Effector memory CD8-positive, alpha-beta T cell (primary cell): ENCODE data around the gene LRCH3.
"Not testable (repeated sequence)": the region's sequence is repeated elsewhere in the genome, so short reads cannot be mapped to it uniquely, and the experiment has no call there.

ENCODE experiments used
- ATAC-seq: fragments of 150-1000 bp; cut with Tn5 transposase; replicated peaks from 2 replicates; pipeline ENCODE4 v1.10.0; 2021; ENCODE audit warnings: mild to moderate bottlenecking, moderate library complexity
- DNase-seq, 3 experiments: peaks; one replicate each; pipeline ENCODE4 v3.0.0; 2021
- H3K27ac Mint-ChIP-seq, 2 donors: one replicate each; pipeline ENCODE4 v1.8.0; 2022; ENCODE audit warnings: mild to moderate bottlenecking in 2 of 2, mixed read lengths in 2 of 2, moderate library complexity in 2 of 2
- H3K27me3 Mint-ChIP-seq, 2 donors: one replicate each; pipeline ENCODE4 v1.8.0; 2022; ENCODE audit warnings: mixed read lengths in 2 of 2
- H3K36me3 Mint-ChIP-seq: one replicate; pipeline ENCODE4 v1.8.0; 2022; ENCODE audit warnings: mild to moderate bottlenecking, moderate library complexity, mixed read lengths; ENCODE audit not compliant: insufficient read depth
- H3K4me1 Mint-ChIP-seq, 2 donors: one replicate each; pipeline ENCODE4 v1.8.0; 2022; ENCODE audit warnings: low read depth in 2 of 2, mixed read lengths in 2 of 2
- H3K4me3 Mint-ChIP-seq, 2 donors: one replicate each; pipeline ENCODE4 v1.8.0; 2022; ENCODE audit warnings: mild to moderate bottlenecking in 2 of 2, mixed read lengths in 2 of 2, moderate library complexity in 2 of 2
- H3K9me3 Mint-ChIP-seq, 2 donors: one replicate each; pipeline ENCODE4 v1.8.0; 2022; ENCODE audit warnings: mixed read lengths in 2 of 2

The LRCH3 gene

DNA sequence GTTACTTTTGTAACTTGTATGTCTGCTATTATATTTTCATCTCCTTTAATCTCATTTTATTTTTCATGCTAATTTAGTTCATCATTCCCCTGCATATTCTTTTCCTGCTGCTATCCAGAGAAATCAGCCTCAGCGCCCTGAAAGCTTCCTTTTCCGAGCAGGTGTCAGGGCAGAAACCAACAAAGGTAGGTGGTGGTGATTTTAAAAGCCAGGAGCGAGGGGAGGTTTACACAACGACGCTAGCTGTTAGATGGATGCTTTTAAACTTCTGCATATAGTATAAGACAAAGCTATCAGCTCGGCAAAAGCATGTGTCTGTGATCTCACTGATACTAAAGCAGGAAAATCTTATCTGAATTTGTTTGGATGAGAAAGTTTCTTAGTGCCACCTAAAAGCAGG is 75.0 kb downstream of the LRCH3 start:
- no peak for DNase-seq
- no peaks in the 10 kb centered on the region for H3K27me3 Mint-ChIP-seq
- H3K9me3 Mint-ChIP-seq = no peaks in the 10 kb centered on the region
- H3K36me3 Mint-ChIP-seq = peaks cover 38% of the 10 kb centered on the region
- no peak overlapping the region for H3K4me3 Mint-ChIP-seq
- H3K27ac Mint-ChIP-seq = no peak overlapping the region
- ATAC-seq = no peak
- H3K4me1 Mint-ChIP-seq = peaks cover 8% of the 10 kb centered on the region in 2 donors

DNA sequence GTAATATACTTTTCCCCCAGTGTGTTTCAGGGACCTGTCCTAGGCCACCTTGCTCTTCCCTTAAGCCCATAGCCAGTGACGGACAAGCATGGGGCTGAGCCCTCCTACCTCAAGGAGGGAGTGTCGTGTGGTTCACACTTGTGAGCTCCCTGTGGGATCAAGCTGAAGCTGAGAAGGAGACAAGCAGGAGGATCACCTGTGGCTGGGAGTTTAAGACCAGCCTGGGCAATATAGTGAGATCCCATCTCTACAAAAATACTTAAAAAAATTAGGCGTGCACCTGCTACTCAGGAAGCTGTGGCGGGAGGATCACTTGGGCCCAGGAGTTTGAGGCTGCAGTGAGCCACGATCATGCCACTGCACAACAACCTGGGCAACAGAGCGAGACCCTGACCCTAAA is 82.3 kb downstream of the LRCH3 start:
- Mint-ChIP-seq H3K4me3 (no peak overlapping the region), H3K9me3 (no peaks in the 10 kb centered on the region), H3K4me1 (peaks cover 6% of the 10 kb centered on the region in 2 donors), H3K27ac (peak overlapping the region in 1 of 2 donors; percentile 49), H3K36me3 (peaks cover 49% of the 10 kb centered on the region), H3K27me3 (no peaks in the 10 kb centered on the region)
- ATAC-seq (no peak), DNase-seq (no peak)

GRCh38 chr3:197874064-197874463 is 83.0 kb downstream of the LRCH3 start:
- Mint-ChIP-seq H3K4me1 (no peaks in the 10 kb centered on the region), H3K4me3 (no peak overlapping the region), H3K9me3 (no peaks in the 10 kb centered on the region), H3K27me3 (no peaks in the 10 kb centered on the region), H3K27ac (no peak overlapping the region), H3K36me3 (peaks cover 49% of the 10 kb centered on the region)
- ATAC-seq = no peak
- no peak for DNase-seq

DNA sequence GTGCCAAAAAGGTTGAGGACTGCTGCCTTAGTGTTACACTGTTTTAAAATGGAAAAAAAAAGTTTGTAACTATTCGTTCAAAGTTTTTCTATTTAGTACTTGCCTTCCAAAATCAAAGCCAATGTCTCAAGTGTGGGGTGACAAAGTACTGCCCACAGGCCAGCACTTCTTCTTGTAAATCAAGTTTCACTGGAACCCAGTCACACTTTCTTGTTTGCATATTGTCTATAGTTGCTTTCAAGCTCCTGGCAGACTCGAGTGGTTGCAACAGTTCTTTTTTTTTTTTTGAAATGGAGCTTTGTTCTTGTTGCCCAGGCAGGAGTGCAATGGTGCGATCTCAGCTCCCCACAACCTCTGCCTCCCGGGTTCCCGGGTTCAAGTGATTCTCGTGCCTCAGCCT is 83.6 kb downstream of the LRCH3 start:
- Mint-ChIP-seq H3K27me3 (no peaks in the 10 kb centered on the region), H3K4me1 (no peaks in the 10 kb centered on the region), H3K9me3 (no peaks in the 10 kb centered on the region), H3K27ac (no peak overlapping the region), H3K4me3 (no peak overlapping the region), H3K36me3 (peaks cover 50% of the 10 kb centered on the region)
- no peak for ATAC-seq
- DNase-seq = no peak

DNA sequence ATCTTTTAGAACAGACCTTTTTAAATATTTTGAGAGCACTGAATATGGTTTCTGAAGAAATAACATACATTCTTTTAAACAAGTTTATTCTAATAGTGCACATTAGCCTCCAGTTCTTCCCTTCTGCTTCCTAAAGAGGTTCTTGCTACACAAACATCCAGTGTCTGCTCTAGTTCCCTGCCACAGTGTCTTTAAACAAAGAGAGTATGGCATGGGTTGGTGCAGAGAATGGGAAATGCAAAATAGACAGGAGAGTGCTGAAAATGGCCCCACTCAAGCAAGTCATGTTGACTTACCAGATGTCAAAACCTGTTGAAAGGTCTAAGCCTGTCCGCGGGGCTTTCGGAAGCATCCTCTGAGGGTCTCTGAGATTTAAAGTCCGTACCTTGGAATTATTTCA is 86.8 kb downstream of the LRCH3 start:
- no peak overlapping the region for H3K4me3 Mint-ChIP-seq

GRCh38 chr3:197878427-197878826 is 87.4 kb downstream of the LRCH3 start:
- Mint-ChIP-seq H3K27ac (peak overlapping the region; percentile 41 to 88), H3K4me1 (peaks cover 0 to 9% of the 10 kb centered on the region in 2 donors), H3K36me3 (peaks cover 27% of the 10 kb centered on the region), H3K27me3 (no peaks in the 10 kb centered on the region), H3K9me3 (no peaks in the 10 kb centered on the region), H3K4me3 (peak overlapping the region in 1 of 2 donors; percentile 10)
- no peak for DNase-seq
- ATAC-seq = peak; percentile 16

More for the DNA sequence above, 86.8 kb downstream of the LRCH3 start:
- H3K36me3 Mint-ChIP-seq = peaks cover 33% of the 10 kb centered on the region
- H3K27me3 Mint-ChIP-seq = no peaks in the 10 kb centered on the region
- ATAC-seq (no peak), DNase-seq (no peak)
- no peak overlapping the region for H3K27ac Mint-ChIP-seq
- no peaks in the 10 kb centered on the region for H3K9me3 Mint-ChIP-seq
- H3K4me1 Mint-ChIP-seq = peaks cover 0 to 9% of the 10 kb centered on the region in 2 donors

DNA sequence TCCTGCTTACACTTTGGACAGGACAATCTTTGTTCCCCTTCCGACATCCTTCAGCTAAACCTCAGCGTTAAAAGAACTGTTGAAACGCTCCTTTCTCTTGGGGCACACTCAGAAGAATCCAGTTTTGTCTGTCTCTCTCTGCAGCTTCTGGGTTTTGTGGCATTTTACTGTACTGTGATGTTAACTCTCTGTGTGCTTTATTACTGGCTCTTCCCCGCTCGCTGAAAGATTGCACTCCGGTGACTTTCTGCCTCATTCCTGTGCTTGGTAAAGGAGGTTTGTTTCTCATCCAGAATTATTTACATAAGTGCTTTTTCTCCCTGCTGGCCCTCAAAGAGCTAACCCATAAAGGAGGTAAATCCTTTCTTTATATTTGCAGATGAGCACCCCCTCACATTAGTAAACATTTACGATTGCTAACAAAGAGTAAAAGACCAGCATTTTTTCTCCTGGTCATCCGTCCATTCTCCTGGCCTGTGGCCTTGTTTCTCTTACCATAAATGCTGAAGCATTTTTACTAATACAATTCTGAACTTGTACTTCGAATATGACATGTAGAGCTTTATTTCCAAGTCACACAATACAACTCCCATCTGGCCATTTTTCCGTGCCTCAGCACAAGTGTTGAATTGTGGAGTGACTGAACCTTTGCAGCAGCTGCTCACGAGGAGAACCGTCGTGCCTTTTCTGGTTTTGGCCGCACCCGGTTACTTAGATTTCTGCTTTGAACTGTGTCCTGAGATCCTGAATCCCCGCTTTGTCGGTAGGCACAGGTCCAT is 89.6 kb downstream of the LRCH3 start:
- peaks cover 31% of the 10 kb centered on the region for H3K36me3 Mint-ChIP-seq
- no peaks in the 10 kb centered on the region for H3K27me3 Mint-ChIP-seq
- no peak for DNase-seq
- no peaks in the 10 kb centered on the region for H3K9me3 Mint-ChIP-seq
- peaks cover 0 to 9% of the 10 kb centered on the region in 2 donors for H3K4me1 Mint-ChIP-seq
- H3K4me3 Mint-ChIP-seq = no peak overlapping the region
- peak overlapping the region; percentile 17 to 31 for H3K27ac Mint-ChIP-seq
- ATAC-seq = no peak

DNA sequence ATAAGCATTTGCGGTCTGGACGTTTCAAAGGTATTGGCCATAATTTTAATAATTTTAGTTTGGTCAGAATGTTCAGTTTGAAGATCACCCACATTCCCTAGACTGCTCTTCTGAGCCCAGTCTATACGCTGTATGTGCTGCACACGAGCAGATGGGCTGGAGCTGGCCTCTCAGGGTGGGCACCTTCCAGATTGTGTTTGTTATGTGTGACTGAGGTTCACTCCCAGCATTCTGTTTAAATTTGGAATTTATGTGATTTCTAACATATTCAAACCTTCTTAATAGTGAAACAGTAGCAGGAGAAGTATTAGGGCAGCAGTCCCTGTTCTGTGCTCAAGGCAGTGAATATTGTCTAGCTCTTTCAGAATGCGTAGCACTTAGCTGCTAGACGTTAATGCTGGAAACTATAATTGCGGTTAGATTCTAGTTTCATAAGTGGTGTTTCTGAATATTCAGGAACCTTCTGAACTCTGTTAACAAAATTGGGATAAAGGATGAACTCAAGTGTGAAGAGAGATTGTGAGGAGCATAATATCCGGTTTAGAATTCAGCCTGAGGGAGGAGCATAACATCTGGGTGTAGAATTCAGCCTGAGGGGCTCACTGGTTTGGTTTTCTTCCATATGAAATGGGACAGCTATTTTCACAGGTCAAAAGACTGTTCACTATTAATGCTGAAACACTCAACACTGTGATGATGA is 90.4 kb downstream of the LRCH3 start:
- peak overlapping the region in 1 of 2 donors; percentile 8 for H3K27ac Mint-ChIP-seq
- H3K27me3 Mint-ChIP-seq = no peaks in the 10 kb centered on the region
- H3K36me3 Mint-ChIP-seq = peaks cover 38% of the 10 kb centered on the region
- ATAC-seq = no peak
- H3K4me3 Mint-ChIP-seq = no peak overlapping the region
- DNase-seq = no peak
- no peaks in the 10 kb centered on the region for H3K9me3 Mint-ChIP-seq
- H3K4me1 Mint-ChIP-seq = peaks cover 0 to 9% of the 10 kb centered on the region in 2 donors

GRCh38 chr3:197881970-197882338 is 90.9 kb downstream of the LRCH3 start:
- Mint-ChIP-seq H3K4me3 (no peak overlapping the region), H3K9me3 (no peaks in the 10 kb centered on the region), H3K4me1 (peaks cover 0 to 9% of the 10 kb centered on the region in 2 donors), H3K27me3 (no peaks in the 10 kb centered on the region), H3K27ac (peak overlapping the region; percentile 8 to 17), H3K36me3 (peaks cover 42% of the 10 kb centered on the region)
- DNase-seq (no peak), ATAC-seq (no peak)

- DNase-seq = no peak
- Mint-ChIP-seq H3K4me3 (no peak overlapping the region), H3K27me3 (no peaks in the 10 kb centered on the region), H3K4me1 (peaks cover 0 to 9% of the 10 kb centered on the region in 2 donors), H3K9me3 (no peaks in the 10 kb centered on the region), H3K27ac (no peak overlapping the region), H3K36me3 (peaks cover 41% of the 10 kb centered on the region)
- no peak for ATAC-seq
These were observed 91.5 kb downstream of the LRCH3 start for GRCh38 chr3:197882586-197882985.

GRCh38 chr3:197883541-197883940 is 92.5 kb downstream of the LRCH3 start:
- H3K27ac Mint-ChIP-seq = peak overlapping the region in 1 of 2 donors; percentile 51
- H3K27me3 Mint-ChIP-seq = no peaks in the 10 kb centered on the region
- no peak for DNase-seq
- no peak overlapping the region for H3K4me3 Mint-ChIP-seq
- H3K36me3 Mint-ChIP-seq = peaks cover 36% of the 10 kb centered on the region
- no peaks in the 10 kb centered on the region for H3K9me3 Mint-ChIP-seq
- peaks cover 0 to 9% of the 10 kb centered on the region in 2 donors for H3K4me1 Mint-ChIP-seq
- ATAC-seq = no peak

DNA sequence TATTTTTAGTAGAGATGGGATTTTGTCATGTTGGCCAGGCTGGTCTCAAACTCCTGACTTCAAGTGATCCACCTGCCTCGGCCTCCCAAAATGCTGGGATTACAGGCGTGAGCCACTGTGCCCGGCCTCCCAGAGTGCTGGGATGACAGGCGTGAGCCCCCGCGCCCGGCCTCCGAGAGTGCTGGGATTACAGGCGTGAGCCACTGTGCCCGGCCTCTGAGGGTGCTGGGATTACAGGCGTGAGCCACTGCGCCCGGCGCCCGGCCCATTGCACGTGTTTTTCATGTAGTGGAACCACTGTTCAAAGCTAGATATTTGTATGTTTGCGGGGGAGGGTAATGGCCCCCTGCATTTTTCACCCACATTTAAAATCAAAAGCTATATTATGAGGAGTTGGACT is 93.3 kb downstream of the LRCH3 start:
- not testable (repeated sequence) for H3K4me3 Mint-ChIP-seq, H3K27ac Mint-ChIP-seq, DNase-seq, H3K4me1 Mint-ChIP-seq, ATAC-seq, H3K27me3 Mint-ChIP-seq, H3K9me3 Mint-ChIP-seq
- H3K36me3 Mint-ChIP-seq = peaks cover 37% of the 10 kb centered on the region

GRCh38 chr3:197886052-197886451 is 95.0 kb downstream of the LRCH3 start:
- ATAC-seq, H3K27me3 Mint-ChIP-seq, H3K27ac Mint-ChIP-seq, DNase-seq, H3K9me3 Mint-ChIP-seq, H3K4me3 Mint-ChIP-seq, H3K4me1 Mint-ChIP-seq: not testable (repeated sequence)
- H3K36me3 Mint-ChIP-seq = peaks cover 31% of the 10 kb centered on the region
